Ovary (tissue), 9 donors: ENCODE measurements around the gene TSPAN31. TPM values are rescaled to one million over a fixed set of nuclear protein-coding genes. Genes with fewer than 3 reads are reported as not detected.

ENCODE experiments used
- DNase-seq, 5 donors: peaks; one replicate each; pipeline ENCODE4 v3.0.0-alpha.2; 2019 to 2020
- H3K27ac ChIP-seq, 2 donors: fragments of 200-600 bp; one replicate each; pipeline versions ENCODE4 v1.5.1 to v1.8.0; 2019 to 2022
- H3K27me3 ChIP-seq: fragments of 200-600 bp; one replicate; pipeline ENCODE4 v1.8.0; 2022
- H3K36me3 ChIP-seq: fragments of 200-600 bp; sonication (generic); one replicate; pipeline ENCODE4 v1.5.1; 2019
- H3K4me1 ChIP-seq: one replicate; pipeline ENCODE4 v1.8.1; 2013; ENCODE audit warnings: mild to moderate bottlenecking, moderate library complexity; ENCODE audit not compliant: insufficient read depth
- H3K4me3 ChIP-seq: fragments of 200-600 bp; sonication (generic); one replicate; pipeline ENCODE4 v1.5.1; 2017
- H3K9me3 ChIP-seq, 2 donors: fragments of 200-600 bp in 1 of 2; sonication (generic) in 1 of 2; one replicate each; pipeline versions ENCODE4 v1.5.1 to v1.8.1; 2013 to 2019; ENCODE audit warnings: mild to moderate bottlenecking in 1 of 2, moderate library complexity in 1 of 2
- CTCF ChIP-seq, 3 donors: fragments of 450-650 bp in 2 of 3; fragments of 200-600 bp in 1 of 3; IDR thresholded peaks; one replicate each; pipeline versions ENCODE4 v1.5.1 to v1.8.0; 2016 to 2022; ENCODE audit warnings: antibody characterized with exemption in 3 of 3, mild to moderate bottlenecking in 1 of 3
- EP300 ChIP-seq: sonication (generic); formaldehyde crosslinking; IDR thresholded peaks from one replicate; pipeline ENCODE4 v1.6.1; 2017; ENCODE audit warnings: antibody characterized with exemption
- POLR2A ChIP-seq: fragments of 450-650 bp; IDR thresholded peaks from one replicate; pipeline ENCODE4 v1.6.1; 2017; ENCODE audit warnings: antibody characterized with exemption, mild to moderate bottlenecking, moderate library complexity
- WGBS, 3 donors: extraction: QIAGEN DNeasy Blood & Tissue Kit in 1 of 3; methylation state at CpG; one replicate each; pipeline versions ENCODE4 v1.1.5 to v1.1.7; 2013 to 2017; 5-methylcytosine and 5-hydroxymethylcytosine counted together
- intact Hi-C, 4 donors: fragments of 100-400 bp; cut with DNase I; formaldehyde crosslinking; loops; one replicate each; pipeline versions ENCODE4 v1.11.0 to v1.15.1; 2022 to 2023
- polyA plus RNA-seq, 2 donors: library from polyadenylated mRNA; stranded (reverse); fragments of 200-250 nt in 1 of 2; fragments of 350-450 nt in 1 of 2; fragmentation: Illumina TruSeq in 1 of 2; extraction: RNeasy Lipid Tissue Mini Kit (QIAGEN cat#74804) in 1 of 2; gene quantifications; one replicate each; pipeline ENCODE4 v1.2.3, GENCODE V29; 2013 to 2014
- total RNA-seq, 7 donors: library from RNA; depleted of rRNA in 2 of 7; stranded (reverse); fragments of >200 nt in 2 of 7; fragmentation: NEBNext Ultra II Directional in 3 of 7; extraction: Animal tissue kit (Norgen Biotek cat#: 25700) in 3 of 7; gene quantifications; one replicate each; pipeline versions ENCODE4 v1.1.0 to v1.2.4, GENCODE V29; 2016 to 2023
- donor health status: DM: no; HTN: no; CAD: no; lungs with moderate emphysema.
- donor health status: DM: no; HTN: no; CAD: no.
- donor health status: Bipolar disorder and iron deficiency.
- donor health status: DM: yes; HTN: yes; CAD: no.
- donor health status: DM: no; HTN: no; CAD: no.
- donor health status: DM: yes; HTN: yes; CAD: no.

TSPAN31 gene
- total and polyA plus RNA-seq, 9 donors = 27.7 to 64.0 (median 43.9) TPM

DNA sequence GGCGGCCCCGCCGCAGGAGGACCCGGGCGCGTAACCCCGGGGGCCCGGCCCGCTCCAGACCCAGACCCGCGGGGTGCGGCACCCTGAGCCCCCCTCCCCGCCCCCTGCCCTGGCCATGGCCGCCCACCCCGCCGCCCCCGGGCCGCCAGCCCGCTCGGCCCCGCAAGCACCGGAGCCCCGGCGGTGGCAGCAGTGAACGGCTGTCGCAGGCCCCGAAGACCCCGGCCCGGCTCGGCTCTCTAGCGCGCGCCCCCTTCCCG, 10.3 kb downstream of the TSPAN31 start:
- intact Hi-C loops = no loop called here
- Histone ChIP-seq H3K4me1 (peaks cover 9% of the 10 kb centered on the region), H3K27me3 (no peaks in the 10 kb centered on the region), H3K9me3 (peaks cover 0 to 10% of the 10 kb centered on the region in 2 donors), H3K27ac (peak overlapping the region in 1 of 2 donors; percentile 9), H3K4me3 (peak overlapping the region; percentile 69), H3K36me3 (no peaks in the 10 kb centered on the region)
- 0 to 1% methylated on average over 10 to 34 of the region's 34 CpGs; no CpG with 5 or more reads in 1 of the 3 donors for WGBS, 3 donors
- TF ChIP-seq EP300 (no peak), POLR2A (no peak), CTCF (IDR thresholded peaks at IDR 0.05) (no peak)
- peak in 2 of 5 donors; percentile 52 to 60 for DNase-seq

GRCh38 chr12:57755454-57756372, 10.9 kb downstream of the TSPAN31 start:
- Histone ChIP-seq H3K36me3 (no peaks in the 10 kb centered on the region), H3K4me3 (peak overlapping the region; percentile 69), H3K4me1 (peaks cover 9% of the 10 kb centered on the region), H3K27me3 (no peaks in the 10 kb centered on the region), H3K9me3 (peaks cover 0 to 10% of the 10 kb centered on the region in 2 donors), H3K27ac (peak overlapping the region in 1 of 2 donors; percentile 9)
- TF ChIP-seq EP300 (no peak), CTCF (IDR thresholded peaks at IDR 0.05) (no peak), POLR2A (no peak)
- intact Hi-C loops = no loop called here
- 2 to 4% (median 3%) methylated on average over 29 to 76 of the region's 76 CpGs for WGBS, 3 donors
- DNase-seq = peak in 3 of 5 donors; percentile 55 to 59 (median 55)

DNA sequence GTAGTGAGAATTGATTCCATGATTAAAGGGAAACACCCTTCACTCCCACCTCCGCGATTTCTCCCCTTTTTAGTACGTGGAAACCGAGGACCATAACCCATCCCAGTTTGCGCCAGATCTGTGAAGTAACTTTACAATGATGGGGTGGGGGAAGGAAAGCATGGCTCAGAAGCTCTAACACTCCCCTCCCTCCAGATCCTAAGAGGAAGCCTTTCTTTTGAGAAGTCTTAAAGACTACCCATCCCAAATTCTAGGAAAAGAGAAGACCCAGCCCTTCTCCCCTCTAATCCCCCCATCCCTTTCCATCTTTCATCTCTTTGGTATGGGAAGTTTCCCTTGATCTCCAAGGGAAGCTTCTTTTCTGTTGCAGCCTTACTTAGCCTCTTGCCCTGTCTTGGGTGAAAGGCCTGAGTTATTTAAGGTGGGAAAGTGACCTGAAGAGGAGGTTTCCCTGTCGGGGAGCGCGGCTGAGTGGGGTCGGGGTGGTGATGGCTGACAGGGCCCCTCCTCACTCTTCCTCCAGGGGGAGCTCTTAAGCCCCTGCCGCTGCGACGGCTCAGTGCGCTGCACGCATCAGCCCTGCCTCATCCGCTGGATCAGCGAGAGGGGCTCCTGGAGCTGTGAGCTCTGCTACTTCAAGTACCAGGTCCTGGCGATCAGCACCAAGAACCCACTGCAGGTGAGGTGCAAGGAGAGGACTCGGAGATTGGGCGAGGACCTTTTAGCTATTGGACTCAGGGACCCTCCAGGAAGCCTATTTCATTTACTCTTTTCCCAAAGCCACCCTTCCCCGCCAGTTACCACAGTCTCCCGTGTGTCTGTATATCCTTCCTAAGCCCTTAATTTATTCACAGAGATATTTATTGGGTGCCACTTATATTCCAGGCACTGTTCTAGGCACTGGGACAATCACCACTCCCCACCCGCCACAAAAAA, 11.8 kb downstream of the TSPAN31 start:
- peaks cover 0 to 10% of the 10 kb centered on the region in 2 donors for H3K9me3 ChIP-seq
- H3K36me3 ChIP-seq = no peaks in the 10 kb centered on the region
- peak overlapping the region; percentile 69 for H3K4me3 ChIP-seq
- TF ChIP-seq CTCF (IDR thresholded peaks at IDR 0.05) (no peak), EP300 (no peak), POLR2A (no peak)
- intact Hi-C loops = no loop called here
- WGBS, 3 donors = 76 to 81% (median 77%) methylated on average over 22 of the region's 22 CpGs
- H3K4me1 ChIP-seq = peaks cover 6% of the 10 kb centered on the region
- H3K27ac ChIP-seq = no peak overlapping the region
- no peaks in the 10 kb centered on the region for H3K27me3 ChIP-seq
- no peak for DNase-seq

DNA sequence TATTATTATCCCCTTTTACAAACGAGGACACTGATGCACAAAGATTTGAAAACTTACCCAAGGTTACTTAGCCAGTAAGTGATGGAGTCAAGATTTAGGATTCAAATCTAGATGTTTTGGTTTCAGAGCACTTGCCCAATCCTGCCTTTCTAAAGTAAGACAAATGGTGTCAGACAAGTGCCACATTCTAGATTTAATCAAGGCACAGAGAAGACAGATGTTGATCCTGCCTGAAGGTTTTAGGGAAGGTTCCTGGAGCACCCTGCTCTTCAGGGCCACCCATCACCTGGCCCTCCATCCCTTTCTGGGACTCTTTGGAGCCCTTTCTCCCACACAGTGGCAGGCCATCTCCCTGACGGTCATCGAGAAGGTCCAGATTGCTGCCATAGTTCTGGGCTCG, 12.9 kb downstream of the TSPAN31 start:
- Histone ChIP-seq H3K4me3 (no peak overlapping the region), H3K9me3 (peaks cover 0 to 10% of the 10 kb centered on the region in 2 donors), H3K4me1 (peaks cover 6% of the 10 kb centered on the region), H3K27ac (no peak overlapping the region), H3K27me3 (no peaks in the 10 kb centered on the region), H3K36me3 (no peaks in the 10 kb centered on the region)
- TF ChIP-seq EP300 (no peak), POLR2A (no peak), CTCF (IDR thresholded peaks at IDR 0.05) (no peak)
- 92 to 95% (median 94%) methylated on average over 4 of the region's 4 CpGs for WGBS, 3 donors
- DNase-seq = no peak
- intact Hi-C loops = no loop called here
